Sciatic nerve (tissue), 2 donors: Measurements from ENCODE around the gene DIP2B. TPM values are rescaled to one million over a fixed set of nuclear protein-coding genes. Genes with fewer than 3 reads are reported as not detected.
"Not testable (repeated sequence)": the region's sequence is repeated elsewhere in the genome, so short reads cannot be mapped to it uniquely, and the experiment has no call there.

Experiments
- ATAC-seq: fragments of 200-7000 bp; cut with Tn5 transposase; one replicate; pipeline ENCODE4 v1.9.1; 2020; ENCODE audit warnings: mild to moderate bottlenecking, moderate library complexity
- DNase-seq: peaks from one replicate; pipeline ENCODE4 v3.0.0-alpha.2; 2020; ENCODE audit warnings: low spot score
- intact Hi-C: fragments of 100-400 bp; cut with DNase I; formaldehyde crosslinking; loops from one replicate; pipeline ENCODE4 v1.14.2; 2022
- total RNA-seq: library from RNA; stranded (reverse); fragmentation: NEBNext Ultra II Directional; extraction: Animal tissue kit (Norgen Biotek cat#: 25700); gene quantifications from one replicate; pipeline ENCODE4 v1.2.1, GENCODE V29; 2021
- donor health status: DM: no; HTN: no; CAD: no.
- donor health status: DM: no; HTN: no; CAD: no.

DIP2B gene
- 47.4 TPM for total RNA-seq

GRCh38 chr12:50504798-50505674 lies at the start of gene DIP2B:
DIP2B (plus strand) TSS chr12:50504985; CDS start chr12:50505141, 156 bp downstream.
- DNase-seq (peak; percentile 98), ATAC-seq (peak; percentile 96)
- intact Hi-C loops, result loop anchor here (2.0 to 5.0 kb wide), 2 partner anchors 130 to 232 kb away; no protein-coding TSS in a partner anchor

GRCh38 chr12:50458606-50459005 lies 46.2 kb upstream of the DIP2B start:
- no peak for ATAC-seq
- no peak for DNase-seq

GRCh38 chr12:50467439-50467838 lies 37.3 kb upstream of the DIP2B start:
- intact Hi-C loops, result no loop called here
- ATAC-seq (no peak), DNase-seq (no peak)

More at GRCh38 chr12:50458606-50459005, 46.2 kb upstream of the DIP2B start:
- intact Hi-C loops, result no loop called here

GRCh38 chr12:50477241-50477832 lies 27.4 kb upstream of the DIP2B start:
- DNase-seq, result no peak

GRCh38 chr12:50482571-50482970 lies 22.2 kb upstream of the DIP2B start:
- no peak for ATAC-seq
- intact Hi-C loops, result no loop called here
- no peak for DNase-seq

More at GRCh38 chr12:50477241-50477832, 27.4 kb upstream of the DIP2B start:
- intact Hi-C loops, result no loop called here
- no peak for ATAC-seq

- ATAC-seq, result no peak
- no peak for DNase-seq
- intact Hi-C loops, result no loop called here
These were observed 21.3 kb upstream of the DIP2B start for GRCh38 chr12:50483488-50483887.

DNA sequence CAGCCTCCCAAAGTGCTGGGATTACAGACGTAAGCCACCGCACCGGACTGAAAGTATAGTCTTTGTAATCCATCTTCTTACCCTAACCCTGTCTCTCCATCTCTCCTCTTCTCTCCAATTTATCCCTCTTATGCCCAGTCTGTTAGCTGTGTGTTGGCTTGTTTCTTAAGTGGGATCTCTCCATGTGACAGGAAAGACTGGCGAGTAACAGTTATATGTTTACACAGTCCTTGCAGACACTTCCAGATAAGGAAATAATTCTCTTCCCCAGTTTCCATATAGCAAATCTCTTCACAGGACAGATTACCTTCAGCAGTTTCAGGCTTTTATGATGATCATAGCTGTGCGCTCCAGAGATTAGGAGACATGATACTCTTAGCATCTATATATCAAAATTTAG lies 16.0 kb upstream of the DIP2B start:
- DNase-seq (no peak), ATAC-seq (no peak)
- intact Hi-C loops, result no loop called here

DNA sequence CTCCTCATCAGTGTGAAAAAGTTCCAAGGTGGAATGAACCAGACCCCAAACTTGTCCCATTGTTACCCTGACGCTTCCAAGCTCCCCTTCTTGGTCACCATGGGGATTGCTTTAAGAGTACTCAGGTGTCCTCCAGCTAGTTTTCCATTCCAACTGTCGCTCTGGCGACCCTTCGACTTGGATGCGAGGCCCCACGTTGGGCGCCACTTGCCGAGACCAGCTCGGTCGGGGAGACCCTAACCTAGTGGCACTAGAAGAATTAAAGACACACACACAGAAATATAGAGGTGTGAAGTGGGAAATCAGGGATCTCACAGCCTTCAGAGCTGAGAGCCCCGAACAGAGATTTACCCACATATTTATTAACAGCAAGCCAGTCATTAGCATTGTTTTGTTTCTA lies 6.7 kb upstream of the DIP2B start:
- ATAC-seq, intact Hi-C loops, DNase-seq: not testable (repeated sequence)

DNA sequence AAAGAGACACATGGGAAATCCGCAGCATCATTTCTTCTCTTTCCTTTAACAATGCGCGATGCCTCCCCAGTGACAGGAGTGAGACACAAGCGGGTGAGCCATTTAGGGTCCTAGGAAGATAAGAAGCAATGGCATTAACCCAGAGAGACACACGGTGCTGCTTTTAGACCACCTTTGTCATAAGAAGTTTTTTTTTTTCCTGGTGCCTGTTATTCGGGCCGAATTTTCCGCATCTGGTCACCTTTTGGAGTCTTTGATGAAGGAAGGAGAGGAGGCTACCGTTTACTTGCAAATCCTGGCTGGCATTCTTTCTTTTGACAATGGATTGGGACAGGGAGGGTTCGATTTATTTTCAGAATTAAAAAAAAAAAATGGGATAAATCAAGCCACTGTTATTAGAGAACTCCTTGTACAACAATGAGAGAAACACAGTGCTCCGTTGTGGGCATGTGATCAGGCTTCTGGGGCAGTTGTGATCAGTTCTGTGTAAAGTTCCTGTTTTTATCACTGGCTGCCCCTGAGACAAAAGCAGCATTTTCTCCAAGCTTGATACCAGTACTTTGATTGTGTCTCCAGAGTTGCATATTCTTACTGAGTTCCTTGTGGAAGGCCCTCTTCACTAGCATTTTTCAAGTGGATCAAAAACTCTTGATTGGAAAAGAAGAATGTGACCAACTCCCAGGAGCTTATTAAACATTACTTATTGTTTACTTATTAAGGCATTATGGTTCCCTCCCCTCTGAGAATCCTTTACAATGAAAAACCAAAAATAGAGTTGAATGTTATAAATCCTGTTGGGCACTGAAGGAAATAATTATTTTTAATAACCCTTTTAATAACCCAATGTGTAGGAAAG lies 1.1 kb downstream of the DIP2B start:
- DNase-seq, result no peak
- peak; percentile 77 for ATAC-seq
- intact Hi-C loops, result loop anchor here (2.0 kb wide), 1 partner anchor 129 kb away; no protein-coding TSS in a partner anchor

DNA sequence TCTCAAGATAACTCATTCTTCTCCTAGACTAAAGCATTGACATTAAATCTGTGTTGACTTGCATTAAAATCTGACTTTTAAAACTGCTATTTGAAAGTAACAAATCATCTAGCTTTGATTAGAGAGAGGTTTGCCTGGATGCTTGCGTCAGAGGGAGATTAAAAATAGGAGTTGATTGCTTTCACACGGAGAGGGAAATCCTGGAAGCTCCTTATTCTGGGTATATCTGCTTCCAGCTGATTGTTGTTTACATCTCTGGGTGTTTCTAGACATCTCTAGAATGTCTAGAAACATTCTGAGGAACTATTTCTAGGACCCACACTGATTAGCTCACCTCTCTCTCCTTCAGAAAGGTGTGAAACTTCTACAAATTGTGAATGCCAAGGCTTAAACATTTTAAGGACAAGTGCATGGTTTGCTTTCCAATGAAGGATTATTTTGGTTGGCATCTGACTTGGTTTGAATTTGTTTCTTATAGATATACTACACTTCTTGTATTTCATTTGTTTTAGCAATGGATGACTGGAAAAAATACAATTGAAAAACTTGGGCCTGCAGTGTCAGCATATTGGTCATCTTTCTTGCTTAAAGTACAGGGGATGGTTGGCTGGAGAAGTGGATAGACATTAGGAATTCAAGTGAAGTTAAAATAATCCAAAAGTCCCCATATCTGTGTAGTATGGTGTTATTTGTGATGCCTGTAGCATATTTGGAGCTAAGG lies 2.1 kb downstream of the DIP2B start:
- intact Hi-C loops, result no loop called here
- ATAC-seq, result no peak
- no peak for DNase-seq

DNA sequence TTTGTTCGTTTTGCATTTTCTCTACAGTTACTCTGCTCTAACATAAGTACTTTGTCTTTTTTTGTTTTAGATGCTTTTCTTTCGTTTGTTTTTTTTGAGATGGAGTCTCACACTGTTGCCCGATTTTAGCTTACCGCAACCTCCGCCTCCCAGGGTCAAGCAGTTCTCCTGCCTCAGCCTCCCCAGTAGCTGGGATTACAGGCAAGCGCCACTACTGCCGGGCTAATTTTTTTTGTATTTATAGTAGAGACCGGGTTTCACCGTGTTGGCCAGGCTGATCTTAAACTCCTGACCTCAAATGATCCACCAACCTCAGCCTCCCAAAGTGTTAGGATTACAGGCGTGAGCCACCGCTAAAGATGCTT lies 2.7 kb downstream of the DIP2B start:
- intact Hi-C loops, result no loop called here
- no peak for ATAC-seq
- no peak for DNase-seq

- ATAC-seq, result no peak
- no peak for DNase-seq
- intact Hi-C loops, result no loop called here
These were observed 3.1 kb downstream of the DIP2B start for GRCh38 chr12:50507930-50508329.

DNA sequence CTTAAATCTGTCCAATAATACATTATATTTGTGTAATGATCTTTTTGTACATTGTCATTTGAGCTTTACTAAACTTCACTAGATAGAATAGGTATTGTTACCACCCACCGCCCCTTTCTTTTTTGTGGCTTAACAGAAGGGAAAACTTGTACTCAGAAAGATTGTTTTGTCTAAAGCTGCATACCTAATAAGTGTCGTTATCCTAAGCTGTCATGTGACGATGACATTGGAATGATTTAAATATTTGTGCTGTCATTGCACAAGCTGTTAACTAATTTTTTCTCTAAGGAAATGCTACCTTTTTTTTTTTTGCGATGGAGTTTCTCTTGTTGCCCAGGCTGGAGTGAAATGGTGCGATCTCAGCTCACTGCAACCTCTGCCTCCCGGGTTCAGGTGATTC lies 3.6 kb downstream of the DIP2B start:
- DNase-seq (no peak), ATAC-seq (no peak)
- intact Hi-C loops, result no loop called here

DNA sequence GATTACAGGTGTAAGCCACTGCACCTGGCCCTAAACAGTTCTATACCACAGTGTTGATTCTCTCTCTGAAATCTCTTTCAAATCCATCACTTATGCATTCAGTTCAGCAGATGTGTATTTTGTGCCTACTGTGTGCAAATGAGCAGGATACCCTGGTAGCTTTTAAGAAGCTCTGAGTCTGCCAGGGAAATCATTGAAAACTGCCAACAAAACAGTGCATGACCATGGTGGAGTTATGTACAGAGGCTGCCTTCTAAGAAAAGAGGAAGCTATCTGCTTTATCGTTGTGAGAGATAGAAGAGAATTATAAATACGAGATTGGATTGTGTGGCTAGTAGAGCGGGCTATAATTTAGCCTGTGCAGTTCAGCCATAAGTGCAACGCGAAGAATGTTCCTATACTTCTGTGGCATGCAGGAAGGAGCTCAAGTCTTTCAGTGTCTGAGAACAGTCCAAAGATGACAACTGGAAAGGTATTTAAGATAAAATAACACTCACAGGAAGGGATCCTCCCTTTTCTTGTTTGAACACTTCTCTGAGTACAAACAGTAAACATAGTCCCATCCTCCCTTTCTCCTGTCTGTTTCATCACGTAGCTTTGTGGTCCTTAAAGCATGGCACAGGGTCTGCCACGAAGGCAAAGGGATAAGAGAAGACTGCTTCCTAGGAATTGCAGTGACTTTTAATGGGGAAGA lies 4.3 kb downstream of the DIP2B start:
- DNase-seq, result no peak
- intact Hi-C loops, result no loop called here
- ATAC-seq, result no peak

DNA sequence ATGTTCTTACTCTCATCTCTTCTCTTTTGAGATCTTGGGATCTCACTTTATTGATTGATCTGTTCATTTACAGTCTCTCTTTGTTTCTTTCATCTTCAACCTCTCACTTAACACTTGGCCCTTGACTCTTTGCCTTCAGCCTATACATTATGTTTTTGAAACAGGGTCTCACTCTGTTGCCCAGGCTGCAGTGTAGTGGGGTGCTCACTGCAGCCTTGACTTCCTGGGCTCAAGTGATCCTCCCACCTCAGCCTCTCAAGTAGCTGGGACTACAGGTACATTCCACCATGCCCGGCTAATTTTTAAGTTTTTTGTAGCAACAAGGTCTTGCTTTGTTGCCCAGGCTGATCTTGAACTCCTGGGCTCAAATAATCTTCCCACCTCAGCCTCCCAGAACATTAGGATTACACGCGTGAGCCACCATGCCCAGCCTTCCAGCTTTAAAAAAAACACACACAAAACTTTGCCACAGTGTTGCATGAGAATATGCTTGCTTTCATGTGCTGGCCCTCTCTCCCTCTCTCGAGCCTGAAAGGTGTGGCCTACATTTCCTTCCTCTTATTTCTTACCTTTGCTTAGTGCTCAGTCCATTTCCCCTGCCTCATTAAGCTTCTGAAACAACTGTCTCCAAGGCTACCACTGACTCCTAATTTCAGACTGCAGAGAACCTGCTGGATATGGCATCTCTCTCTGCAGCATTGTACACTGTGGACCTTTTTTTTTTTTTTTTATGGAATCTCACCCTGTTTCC lies 9.9 kb downstream of the DIP2B start:
- DNase-seq, result no peak
- no peak for ATAC-seq
- intact Hi-C loops, result no loop called here

DNA sequence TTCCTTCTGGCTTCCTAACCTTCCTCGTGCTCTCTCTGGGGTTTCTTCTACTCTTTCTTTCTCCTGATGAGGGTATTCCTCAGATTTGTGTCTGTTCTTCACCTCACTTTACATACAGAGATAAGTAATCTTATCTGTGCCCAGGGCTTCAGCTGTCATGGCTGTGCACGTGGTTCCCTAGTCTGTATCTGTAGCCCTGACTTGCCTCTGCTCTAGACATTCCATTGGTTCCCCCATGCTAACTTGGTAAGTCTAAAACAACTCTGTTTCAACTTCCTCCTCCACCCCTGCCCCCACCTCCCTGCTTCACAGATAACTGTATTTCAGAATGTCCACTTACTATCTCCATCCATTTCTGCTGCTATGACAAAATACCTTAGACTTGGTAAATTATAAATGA lies 10.8 kb downstream of the DIP2B start:
- ATAC-seq, result no peak
- intact Hi-C loops, result no loop called here
- DNase-seq, result no peak

GRCh38 chr12:50517421-50518048 lies 12.8 kb downstream of the DIP2B start:
- DNase-seq (no peak), ATAC-seq (peak; percentile 51)
- intact Hi-C loops, result no loop called here
